Measurements from ENCODE around the gene CSTPP1. TPM values are rescaled to one million over a fixed set of nuclear protein-coding genes. Genes with fewer than 3 reads are reported as not detected.

The CSTPP1 gene
- total RNA-seq, 2 donors from 2014 or later: 23.4 to 27.6 TPM

DNA sequence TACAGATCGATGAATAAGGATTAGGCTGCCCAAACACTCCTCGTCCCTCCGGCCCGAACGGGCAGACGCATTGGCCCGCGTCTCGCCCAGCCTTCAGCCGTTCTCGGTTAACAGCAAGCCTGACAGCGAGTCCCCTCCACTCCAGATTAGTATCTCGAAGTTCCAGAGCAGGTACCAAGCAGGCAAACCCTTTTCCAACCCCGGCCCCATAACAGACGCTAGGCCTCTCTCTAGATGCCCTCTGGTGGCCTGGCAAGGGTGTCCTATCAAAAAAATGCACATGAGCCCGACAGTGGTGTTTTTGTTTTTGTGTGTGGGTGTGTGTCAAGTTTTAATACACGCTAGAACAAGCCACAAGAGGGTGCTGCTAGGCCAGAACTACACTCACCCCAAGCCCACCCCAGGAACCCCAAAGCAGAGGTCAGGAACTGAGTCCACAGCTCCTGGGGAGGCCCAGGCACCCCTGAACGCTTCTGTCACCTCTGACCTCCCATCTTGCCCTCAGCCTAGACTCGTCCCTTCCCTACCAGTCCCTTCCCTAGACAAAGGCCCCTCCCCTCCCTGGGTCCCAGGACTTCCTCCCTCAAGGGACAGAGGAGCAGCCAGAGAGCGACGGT, 240.8 kb downstream of the CSTPP1 start:
- DNase-seq (ENCODE audit: low spot score) (peak; percentile 55), ATAC-seq (ENCODE audit: insufficient number of reproducible peaks, low FRiP score, low read depth) (peak; percentile 50)
- H3K4me1 ChIP-seq (ENCODE audit: control insufficient read depth in 1 of 2, low read depth in 2 of 2): peaks cover 16 to 32% of the 10 kb centered on the region in 2 donors
- H3K36me3 ChIP-seq: peaks cover 29% of the 10 kb centered on the region
- TF ChIP-seq, protein P1, sequence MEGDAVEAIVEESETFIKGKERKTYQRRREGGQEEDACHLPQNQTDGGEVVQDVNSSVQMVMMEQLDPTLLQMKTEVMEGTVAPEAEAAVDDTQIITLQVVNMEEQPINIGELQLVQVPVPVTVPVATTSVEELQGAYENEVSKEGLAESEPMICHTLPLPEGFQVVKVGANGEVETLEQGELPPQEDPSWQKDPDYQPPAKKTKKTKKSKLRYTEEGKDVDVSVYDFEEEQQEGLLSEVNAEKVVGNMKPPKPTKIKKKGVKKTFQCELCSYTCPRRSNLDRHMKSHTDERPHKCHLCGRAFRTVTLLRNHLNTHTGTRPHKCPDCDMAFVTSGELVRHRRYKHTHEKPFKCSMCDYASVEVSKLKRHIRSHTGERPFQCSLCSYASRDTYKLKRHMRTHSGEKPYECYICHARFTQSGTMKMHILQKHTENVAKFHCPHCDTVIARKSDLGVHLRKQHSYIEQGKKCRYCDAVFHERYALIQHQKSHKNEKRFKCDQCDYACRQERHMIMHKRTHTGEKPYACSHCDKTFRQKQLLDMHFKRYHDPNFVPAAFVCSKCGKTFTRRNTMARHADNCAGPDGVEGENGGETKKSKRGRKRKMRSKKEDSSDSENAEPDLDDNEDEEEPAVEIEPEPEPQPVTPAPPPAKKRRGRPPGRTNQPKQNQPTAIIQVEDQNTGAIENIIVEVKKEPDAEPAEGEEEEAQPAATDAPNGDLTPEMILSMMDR (IDR thresholded peaks at IDR 0.05): peak; percentile 75
- H3K27me3 ChIP-seq (replicated peaks; ENCODE audit: insufficient read depth): no peaks in the 10 kb centered on the region
- no peaks in the 10 kb centered on the region for H3K9me3 ChIP-seq
- H3K4me3 ChIP-seq: peak overlapping the region; percentile 99
- H3K27ac ChIP-seq: peak overlapping the region; percentile 93 to 99

GRCh38 chr11:47177846-47178245, 241.3 kb downstream of the CSTPP1 start:
- ATAC-seq (ENCODE audit: insufficient number of reproducible peaks, low FRiP score, low read depth) (no peak), DNase-seq (ENCODE audit: low spot score) (no peak)
- H3K4me1 ChIP-seq (ENCODE audit: control insufficient read depth in 1 of 2, low read depth in 2 of 2): peaks cover 16 to 32% of the 10 kb centered on the region in 2 donors
- H3K9me3 ChIP-seq: no peaks in the 10 kb centered on the region
- H3K36me3 ChIP-seq: peaks cover 24% of the 10 kb centered on the region
- H3K27me3 ChIP-seq (replicated peaks; ENCODE audit: insufficient read depth): no peaks in the 10 kb centered on the region
- peak overlapping the region; percentile 93 to 99 for H3K27ac ChIP-seq
- peak overlapping the region; percentile 99 for H3K4me3 ChIP-seq
- TF ChIP-seq, protein P1 (IDR thresholded peaks at IDR 0.05): no peak

- TF ChIP-seq, protein P1 (IDR thresholded peaks at IDR 0.05): no peak
- Histone ChIP-seq H3K4me1 (ENCODE audit: control insufficient read depth in 1 of 2, low read depth in 2 of 2) (peaks cover 16 to 28% of the 10 kb centered on the region in 2 donors), H3K4me3 (no peak overlapping the region), H3K9me3 (no peaks in the 10 kb centered on the region), H3K27me3 (replicated peaks; ENCODE audit: insufficient read depth) (no peaks in the 10 kb centered on the region), H3K27ac (peak overlapping the region; percentile 93 to 99), H3K36me3 (peaks cover 20% of the 10 kb centered on the region)
- ATAC-seq (ENCODE audit: insufficient number of reproducible peaks, low FRiP score, low read depth): no peak
- DNase-seq (ENCODE audit: low spot score): no peak
Observed at GRCh38 chr11:47178316-47178715, 241.8 kb downstream of the CSTPP1 start.

- H3K4me3 ChIP-seq: no peak overlapping the region
- H3K9me3 ChIP-seq: no peaks in the 10 kb centered on the region
- peaks cover 16 to 33% of the 10 kb centered on the region in 2 donors for H3K4me1 ChIP-seq (ENCODE audit: control insufficient read depth in 1 of 2, low read depth in 2 of 2)
- no peaks in the 10 kb centered on the region for H3K27me3 ChIP-seq (replicated peaks; ENCODE audit: insufficient read depth)
- no peak for DNase-seq (ENCODE audit: low spot score)
- peak overlapping the region; percentile 93 to 99 for H3K27ac ChIP-seq
- peaks cover 19% of the 10 kb centered on the region for H3K36me3 ChIP-seq
- TF ChIP-seq, protein P1 (IDR thresholded peaks at IDR 0.05): no peak
- ATAC-seq (ENCODE audit: insufficient number of reproducible peaks, low FRiP score, low read depth): no peak
Observed at GRCh38 chr11:47178737-47179654, 242.4 kb downstream of the CSTPP1 start.

- no peaks in the 10 kb centered on the region for H3K9me3 ChIP-seq
- no peak overlapping the region for H3K27ac ChIP-seq
- peaks cover 16 to 38% of the 10 kb centered on the region in 2 donors for H3K4me1 ChIP-seq (ENCODE audit: control insufficient read depth in 1 of 2, low read depth in 2 of 2)
- no peaks in the 10 kb centered on the region for H3K27me3 ChIP-seq (replicated peaks; ENCODE audit: insufficient read depth)
- ATAC-seq (ENCODE audit: insufficient number of reproducible peaks, low FRiP score, low read depth): no peak
- DNase-seq (ENCODE audit: low spot score): no peak
- H3K4me3 ChIP-seq: no peak overlapping the region
- H3K36me3 ChIP-seq: peaks cover 17% of the 10 kb centered on the region
- TF ChIP-seq, protein P1 (IDR thresholded peaks at IDR 0.05): peak; percentile 36
Observed at GRCh38 chr11:47179655-47179991, 243.1 kb downstream of the CSTPP1 start.
